Neuronal stem cell (in vitro differentiated cells): ENCODE results near the gene MCCC1.

ENCODE experiments used
- DNase-seq: peaks from one replicate; pipeline ENCODE4 v3.0.0-alpha.2; 2013; ENCODE audit warnings: low spot score
- H2AFZ ChIP-seq: one replicate; pipeline ENCODE4 v1.6.1; 2013; ENCODE audit warnings: mild to moderate bottlenecking, low read length, inconsistent platforms
- H2AK5ac ChIP-seq: 2 replicates; pipeline ENCODE4 v1.6.1; 2013; ENCODE audit warnings: low read depth, mild to moderate bottlenecking, inconsistent platforms, low read length, moderate library complexity, mixed read lengths
- H2BK120ac ChIP-seq: 2 replicates; pipeline ENCODE4 v1.6.1; 2013; ENCODE audit warnings: low read depth, mild to moderate bottlenecking, inconsistent platforms, low read length, moderate library complexity, mixed read lengths
- H2BK12ac ChIP-seq: one replicate; pipeline ENCODE4 v1.6.1; 2013; ENCODE audit warnings: low read length, inconsistent platforms
- H2BK15ac ChIP-seq: 2 replicates; pipeline ENCODE4 v1.6.1; 2013; ENCODE audit warnings: mild to moderate bottlenecking, low read length, inconsistent platforms, mixed read lengths
- H2BK5ac ChIP-seq: one replicate; pipeline ENCODE4 v1.6.1; 2013; ENCODE audit warnings: inconsistent platforms, mild to moderate bottlenecking, low read length, moderate library complexity
- H3K14ac ChIP-seq: one replicate; pipeline ENCODE4 v1.6.1; 2013; ENCODE audit warnings: low read length, inconsistent platforms
- H3K18ac ChIP-seq: 2 replicates; pipeline ENCODE4 v1.6.1; 2013; ENCODE audit warnings: low read length, inconsistent platforms
- H3K23ac ChIP-seq: 2 replicates; pipeline ENCODE4 v1.6.1; 2013; ENCODE audit warnings: low read depth, mild to moderate bottlenecking, mixed read lengths, low read length, inconsistent platforms; ENCODE audit not compliant: poor library complexity
- H3K27ac ChIP-seq: replicated peaks from 3 replicates; pipeline ENCODE4 v1.5.1; 2013; ENCODE audit warnings: low read length, inconsistent platforms
- H3K27me3 ChIP-seq, 3 experiments: 2 replicates each; pipeline ENCODE4 v1.6.1; 2013; ENCODE audit warnings: low read length in 3 of 3, mild to moderate bottlenecking in 2 of 3, inconsistent platforms in 1 of 3, low read depth in 1 of 3, mixed read lengths in 1 of 3, moderate library complexity in 1 of 3; ENCODE audit not compliant: control insufficient read depth in 3 of 3, insufficient read depth in 3 of 3
- H3K36me3 ChIP-seq, 2 donors: replicated peaks in 1 of 2; 2 replicates each; pipeline ENCODE4 v1.6.1; 2013; ENCODE audit warnings: low read length in 2 of 2; ENCODE audit not compliant: control insufficient read depth in 2 of 2, insufficient read depth in 2 of 2
- H3K4ac ChIP-seq: 2 replicates; pipeline ENCODE4 v1.6.1; 2013; ENCODE audit warnings: inconsistent platforms, mild to moderate bottlenecking, low read length, moderate library complexity
- H3K4me1 ChIP-seq, 2 donors: 1 replicate in 1 of 2; 2 replicates in 1 of 2; pipeline ENCODE4 v1.6.1; 2013; ENCODE audit warnings: low read length in 2 of 2, low read depth in 1 of 2; ENCODE audit not compliant: control insufficient read depth in 2 of 2, insufficient read depth in 1 of 2
- H3K4me2 ChIP-seq: one replicate; pipeline ENCODE4 v1.6.1; 2013; ENCODE audit warnings: mild to moderate bottlenecking, low read length, inconsistent platforms; ENCODE audit not compliant: insufficient read depth, poor library complexity, severe bottlenecking
- H3K4me3 ChIP-seq, 2 donors: 2 replicates each; pipeline ENCODE4 v1.5.1; 2013; ENCODE audit warnings: low read length in 2 of 2, mild to moderate bottlenecking in 2 of 2, inconsistent platforms in 1 of 2, moderate library complexity in 1 of 2
- H3K79me1 ChIP-seq: one replicate; pipeline ENCODE4 v1.6.1; 2013; ENCODE audit warnings: low read depth, mild to moderate bottlenecking, inconsistent platforms, low read length, moderate library complexity
- H3K9ac ChIP-seq: one replicate; pipeline ENCODE4 v1.6.1; 2013; ENCODE audit warnings: mild to moderate bottlenecking, low read depth, low read length, inconsistent platforms; ENCODE audit not compliant: poor library complexity
- H3K9me3 ChIP-seq, 2 donors: replicated peaks in 1 of 2; 2 replicates each; pipeline versions ENCODE3 to v1.6.1; 2013; ENCODE audit warnings: low read length in 2 of 2, mild to moderate bottlenecking in 2 of 2, inconsistent platforms in 1 of 2, low read depth in 1 of 2, mixed read lengths in 1 of 2, moderate library complexity in 1 of 2; ENCODE audit not compliant: control insufficient read depth in 2 of 2, insufficient read depth in 1 of 2
- H4K8ac ChIP-seq: one replicate; pipeline ENCODE4 v1.6.1; 2013; ENCODE audit warnings: low read depth, mild to moderate bottlenecking, inconsistent platforms, low read length, moderate library complexity
- H4K91ac ChIP-seq: one replicate; pipeline ENCODE4 v1.6.1; 2013; ENCODE audit warnings: low read length, low read depth, mild to moderate bottlenecking, inconsistent platforms; ENCODE audit not compliant: poor library complexity
- WGBS, 2 donors: extraction: QIAGEN DNeasy Blood & Tissue Kit; methylation state at CpG; one replicate each; pipeline ENCODE4 v1.1.7; 2013; ENCODE audit warnings: missing lambda C conversion rate in 2 of 2, mixed read lengths in 1 of 2; ENCODE audit not compliant: insufficient read length in 2 of 2, insufficient replicate concordance in 1 of 2; ENCODE audit errors: extremely low coverage in 2 of 2; 5-methylcytosine and 5-hydroxymethylcytosine counted together

Gene MCCC1

DNA sequence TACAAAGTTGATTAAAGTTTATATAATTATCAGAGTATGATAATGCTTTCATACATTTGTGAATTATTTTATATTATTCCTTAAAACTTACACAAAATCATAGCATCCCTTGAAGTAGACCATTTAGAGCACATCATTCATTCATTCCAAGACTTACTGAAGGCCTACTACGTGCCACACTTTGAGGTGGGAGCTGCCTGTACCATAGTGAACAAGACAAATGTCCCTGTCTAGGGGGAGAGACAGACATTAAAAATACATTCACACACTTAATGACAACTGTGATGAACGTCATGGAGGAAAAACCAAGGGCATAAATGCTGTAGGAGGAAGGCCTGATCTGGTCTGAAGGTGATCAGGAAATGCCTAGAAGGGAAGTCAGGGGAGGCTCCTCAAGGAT, 12.1 kb downstream of the MCCC1 start:
- H2BK15ac ChIP-seq, result no peak overlapping the region
- no peak overlapping the region for H2AFZ ChIP-seq
- H4K8ac ChIP-seq, result no peak overlapping the region
- H3K4ac ChIP-seq, result no peak overlapping the region
- no peak overlapping the region for H2BK12ac ChIP-seq
- H3K79me1 ChIP-seq, result no peaks in the 10 kb centered on the region
- H2BK5ac ChIP-seq, result no peak overlapping the region
- no peak overlapping the region for H2BK120ac ChIP-seq
- no peaks in the 10 kb centered on the region for H3K27me3 ChIP-seq
- DNase-seq, result no peak
- H3K18ac ChIP-seq, result no peak overlapping the region
- H3K4me2 ChIP-seq, result no peak overlapping the region
- H4K91ac ChIP-seq, result no peak overlapping the region
- no peak overlapping the region for H3K23ac ChIP-seq
- H3K27ac ChIP-seq, result no peak overlapping the region
- no peak overlapping the region for H3K4me3 ChIP-seq
- H2AK5ac ChIP-seq, result no peak overlapping the region
- no peaks in the 10 kb centered on the region for H3K4me1 ChIP-seq
- no peak overlapping the region for H3K14ac ChIP-seq
- no peaks in the 10 kb centered on the region for H3K9me3 ChIP-seq
- H3K36me3 ChIP-seq, result peaks cover 5 to 79% of the 10 kb centered on the region in 2 donors
- peak overlapping the region; percentile 50 for H3K9ac ChIP-seq
- WGBS, 2 donors, result no CpG with 5 or more reads among the region's 2 CpGs

DNA sequence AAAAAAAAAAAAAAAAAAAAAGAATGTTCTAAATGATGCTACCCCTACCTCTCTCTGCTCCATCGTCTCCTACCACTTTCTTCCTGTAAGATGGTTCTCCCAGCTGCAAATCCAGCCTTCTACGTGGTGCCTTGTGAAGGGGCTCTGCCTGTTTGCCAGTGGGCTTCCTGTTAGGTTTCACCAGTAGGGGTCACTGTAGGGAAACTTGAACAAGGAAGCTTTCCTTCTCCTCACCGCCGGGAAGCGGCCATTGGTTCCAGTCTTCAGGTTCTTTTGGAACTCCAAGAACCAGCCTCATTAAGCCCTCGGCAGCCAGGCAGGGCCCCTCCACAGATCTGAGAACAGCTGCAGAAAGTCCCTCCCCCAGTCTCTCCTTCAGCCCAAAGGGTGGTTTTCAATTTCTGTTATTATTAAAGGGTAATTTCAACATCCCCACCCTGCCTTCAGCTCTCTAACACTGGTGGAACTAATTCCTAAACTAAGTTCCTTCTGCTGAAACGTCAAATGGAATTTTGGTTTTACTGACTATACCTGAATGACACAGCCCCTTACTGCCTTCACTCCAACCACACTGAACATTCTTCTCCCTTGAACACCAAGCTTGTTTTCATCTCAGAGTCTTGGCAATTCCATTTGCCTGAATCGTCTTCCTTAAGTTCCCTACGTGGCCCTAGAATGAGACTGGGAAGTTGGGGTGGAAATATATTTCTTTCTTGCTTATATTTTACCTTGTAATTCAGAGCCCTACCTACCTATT, 13.5 kb downstream of the MCCC1 start:
- H2BK12ac ChIP-seq, result no peak overlapping the region
- no peak overlapping the region for H3K4ac ChIP-seq
- peaks cover 0 to 3% of the 10 kb centered on the region in 2 donors for H3K9me3 ChIP-seq
- no peak overlapping the region for H3K14ac ChIP-seq
- H2AFZ ChIP-seq, result no peak overlapping the region
- no peak overlapping the region for H2AK5ac ChIP-seq
- H3K79me1 ChIP-seq, result no peaks in the 10 kb centered on the region
- no peak overlapping the region for H4K91ac ChIP-seq
- no peaks in the 10 kb centered on the region for H3K4me1 ChIP-seq
- H3K27me3 ChIP-seq, result no peaks in the 10 kb centered on the region
- no peak overlapping the region for H4K8ac ChIP-seq
- H3K23ac ChIP-seq, result no peak overlapping the region
- no peak overlapping the region for H3K9ac ChIP-seq
- no peak overlapping the region for H3K27ac ChIP-seq
- H2BK120ac ChIP-seq, result no peak overlapping the region
- no peak overlapping the region for H3K4me2 ChIP-seq
- H3K4me3 ChIP-seq, result no peak overlapping the region
- H2BK5ac ChIP-seq, result no peak overlapping the region
- no peak overlapping the region for H3K18ac ChIP-seq
- no CpG with 5 or more reads among the region's 9 CpGs for WGBS, 2 donors
- peak; percentile 27 for DNase-seq
- H2BK15ac ChIP-seq, result no peak overlapping the region
- peaks cover 9 to 79% of the 10 kb centered on the region in 2 donors for H3K36me3 ChIP-seq

DNA sequence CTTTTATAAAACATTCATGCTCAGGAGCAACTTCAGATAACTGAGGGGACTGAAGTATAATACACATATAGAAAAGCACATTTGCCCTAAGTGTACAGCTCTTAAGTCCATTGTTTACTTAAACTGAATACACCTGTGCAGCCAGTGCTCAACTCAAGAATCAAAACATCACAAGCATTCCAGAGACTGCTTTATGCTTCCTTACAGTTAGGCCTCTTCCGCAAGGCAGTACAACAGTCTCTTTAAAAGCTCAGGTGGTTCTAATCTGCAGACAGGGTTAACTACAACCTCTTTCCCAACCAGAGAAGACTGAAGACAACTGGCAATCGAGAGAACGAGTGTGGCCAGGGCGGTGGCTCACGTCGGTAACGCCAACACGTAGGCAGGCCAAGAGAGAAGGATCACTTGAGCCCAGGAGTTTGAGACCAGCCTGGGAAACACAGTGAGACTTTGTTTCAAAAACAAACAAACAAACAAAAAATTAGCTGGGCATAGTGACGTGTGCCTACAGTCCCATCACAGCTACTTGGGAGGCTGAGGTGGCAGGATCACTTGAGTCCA, 16.9 kb downstream of the MCCC1 start:
- Histone ChIP-seq H3K27me3 (no peaks in the 10 kb centered on the region), H4K8ac (no peak overlapping the region), H3K23ac (no peak overlapping the region), H3K4me1 (no peaks in the 10 kb centered on the region), H3K4ac (no peak overlapping the region), H2BK12ac (no peak overlapping the region), H2BK15ac (no peak overlapping the region), H3K4me3 (no peak overlapping the region), H3K4me2 (no peak overlapping the region), H2BK120ac (no peak overlapping the region), H2AK5ac (no peak overlapping the region), H3K14ac (no peak overlapping the region), H3K9me3 (peaks cover 3 to 27% of the 10 kb centered on the region in 2 donors), H3K36me3 (peaks cover 15 to 76% of the 10 kb centered on the region in 2 donors), H3K9ac (no peak overlapping the region), H2AFZ (no peak overlapping the region), H3K27ac (no peak overlapping the region), H3K18ac (no peak overlapping the region), H3K79me1 (no peaks in the 10 kb centered on the region), H2BK5ac (no peak overlapping the region), H4K91ac (no peak overlapping the region)
- no CpG with 5 or more reads among the region's 9 CpGs for WGBS, 2 donors
- no peak for DNase-seq

DNA sequence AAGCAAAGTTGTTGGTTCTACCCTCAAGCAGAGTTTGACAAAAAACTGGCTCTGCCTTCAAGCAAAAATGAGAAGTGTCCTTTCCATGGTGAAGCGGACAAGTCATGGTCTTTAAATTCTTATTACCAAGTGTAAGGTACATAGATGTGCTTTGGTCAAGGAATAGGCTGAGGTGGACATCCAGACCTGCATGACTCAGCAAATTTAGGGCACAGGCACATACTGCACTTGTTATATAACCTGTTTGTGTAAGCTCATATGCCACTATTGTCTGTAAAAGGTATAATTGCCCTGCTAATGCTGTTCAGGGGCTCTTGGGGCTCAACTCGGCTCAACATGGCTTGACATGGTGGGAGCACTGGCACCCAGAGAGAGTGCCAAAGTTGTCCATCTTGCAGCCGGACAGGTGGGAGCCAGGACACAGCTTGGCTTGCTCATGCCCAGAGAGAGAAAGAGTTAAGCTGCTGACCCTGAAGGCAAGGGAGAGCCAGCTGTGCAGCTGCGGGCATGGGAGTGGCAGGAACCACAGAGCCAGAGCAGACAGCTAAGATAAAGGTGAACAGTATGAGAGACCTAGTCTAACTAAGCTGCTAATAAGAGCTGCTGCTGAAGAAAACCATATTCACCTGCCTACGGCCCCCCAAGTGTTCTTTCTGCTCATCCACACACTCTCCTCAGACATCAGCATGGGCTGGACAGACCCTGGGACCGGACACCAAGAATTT, 17.7 kb downstream of the MCCC1 start:
- Histone ChIP-seq H3K4ac (no peak overlapping the region), H3K27me3 (no peaks in the 10 kb centered on the region), H3K9ac (no peak overlapping the region), H3K79me1 (no peaks in the 10 kb centered on the region), H2AFZ (no peak overlapping the region), H2BK5ac (no peak overlapping the region), H2AK5ac (no peak overlapping the region), H3K18ac (no peak overlapping the region), H2BK12ac (no peak overlapping the region), H3K27ac (no peak overlapping the region), H3K9me3 (peaks cover 3 to 33% of the 10 kb centered on the region in 2 donors), H3K4me2 (no peak overlapping the region), H3K4me1 (no peaks in the 10 kb centered on the region), H3K36me3 (peaks cover 15 to 74% of the 10 kb centered on the region in 2 donors), H4K91ac (no peak overlapping the region), H3K14ac (no peak overlapping the region), H2BK15ac (no peak overlapping the region), H4K8ac (no peak overlapping the region), H3K4me3 (no peak overlapping the region), H3K23ac (peak overlapping the region; percentile 29), H2BK120ac (no peak overlapping the region)
- no peak for DNase-seq
- no CpG with 5 or more reads among the region's 6 CpGs for WGBS, 2 donors
